GM21447 (cell line): ENCODE data around the gene CD247.
A peak's percentile ranks its signal among the peaks of the same experiment; 100 is the strongest.
"Not testable (repeated sequence)": the region's sequence is repeated elsewhere in the genome, so short reads cannot be mapped to it uniquely, and the experiment has no call there.

Source experiments
- ATAC-seq: cut with Tn5 transposase; IDR thresholded peaks from one replicate; pipeline ENCODE4 v1.9.1; 2021; ENCODE audit not compliant: unreplicated experiment

The CD247 gene

GRCh38 chr1:167518331-167518700, at the start of gene CD247:
TSS of gene CD247 (minus strand) at chr1:167518529. CDS start at chr1:167518465, 64 bp downstream.
- ATAC-seq, result no peak

- ATAC-seq, result no peak
Observed at GRCh38 chr1:167567663-167568062, 49.3 kb upstream of the CD247 start.

GRCh38 chr1:167566766-167567165, 48.4 kb upstream of the CD247 start:
- no peak for ATAC-seq

- no peak for ATAC-seq
Observed at GRCh38 chr1:167565922-167566321, 47.6 kb upstream of the CD247 start.

GRCh38 chr1:167564612-167565270, 46.4 kb upstream of the CD247 start:
- no peak for ATAC-seq

GRCh38 chr1:167563579-167564246, 45.4 kb upstream of the CD247 start:
- ATAC-seq, result no peak

- no peak for ATAC-seq
Observed at GRCh38 chr1:167562702-167563101, 44.4 kb upstream of the CD247 start.

GRCh38 chr1:167561753-167562152, 43.4 kb upstream of the CD247 start:
- no peak for ATAC-seq

- ATAC-seq, result no peak
Observed at GRCh38 chr1:167555971-167556714, 37.8 kb upstream of the CD247 start.

GRCh38 chr1:167555072-167555471, 36.7 kb upstream of the CD247 start:
- not testable (repeated sequence) for ATAC-seq

- peak; percentile 10 for ATAC-seq
Observed at GRCh38 chr1:167554028-167554779, 35.9 kb upstream of the CD247 start.

GRCh38 chr1:167553136-167554027, 35.1 kb upstream of the CD247 start, which contains the start of gene CREG1:
TSS of gene CREG1 (minus strand) at chr1:167553762.
- peak; percentile 95 for ATAC-seq

- no peak for ATAC-seq
Observed at GRCh38 chr1:167551362-167551761, 33.0 kb upstream of the CD247 start.

- no peak for ATAC-seq
Observed at GRCh38 chr1:167548059-167548932, 30.0 kb upstream of the CD247 start.

- no peak for ATAC-seq
Observed at GRCh38 chr1:167546935-167547334, 28.6 kb upstream of the CD247 start.

GRCh38 chr1:167545349-167545748, 27.0 kb upstream of the CD247 start:
- no peak for ATAC-seq

GRCh38 chr1:167544447-167545093, 26.2 kb upstream of the CD247 start:
- ATAC-seq, result no peak

GRCh38 chr1:167543199-167543990, 25.1 kb upstream of the CD247 start:
- no peak for ATAC-seq
